ENCODE measurements around the gene INTS3. TPM values are rescaled to one million over a fixed set of nuclear protein-coding genes. Genes with fewer than 3 reads are reported as not detected.
A peak's percentile ranks its signal among the peaks of the same experiment; 100 is the strongest.
"Not testable (repeated sequence)": the region's sequence is repeated elsewhere in the genome, so short reads cannot be mapped to it uniquely, and the experiment has no call there.

Gene INTS3
- total RNA-seq, 1 donor from 2014 or later, result 34.3 TPM

DNA sequence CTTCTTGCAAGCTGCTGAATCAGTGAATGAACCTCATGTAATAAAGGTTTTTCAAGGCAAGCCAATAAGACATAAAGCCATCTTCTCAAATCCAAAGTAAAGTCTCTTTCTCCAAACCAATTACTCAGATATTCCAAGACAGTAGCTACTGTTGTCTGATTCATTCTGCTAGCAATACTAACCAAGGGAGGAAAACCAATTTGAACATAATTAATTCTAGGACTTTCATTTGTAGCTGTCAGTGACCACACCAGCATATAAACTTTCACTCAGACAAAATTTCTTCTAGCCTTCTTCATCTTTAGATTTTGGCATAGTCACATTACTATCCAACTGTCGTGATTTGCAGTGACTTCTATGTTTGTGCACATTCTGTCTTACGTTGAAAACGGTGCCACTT is 10.5 kb upstream of the INTS3 start:
- Histone ChIP-seq H3K36me3 (no peaks in the 10 kb centered on the region), H3K4me3 (no peak overlapping the region), H3K27ac (replicated peaks) (no peak overlapping the region), H3K27me3 (ENCODE audit: low read depth) (no peaks in the 10 kb centered on the region), H3K4me1 (no peaks in the 10 kb centered on the region), H3K9me3 (replicated peaks) (no peaks in the 10 kb centered on the region)
- no peak for DNase-seq
- TF ChIP-seq, protein P1, sequence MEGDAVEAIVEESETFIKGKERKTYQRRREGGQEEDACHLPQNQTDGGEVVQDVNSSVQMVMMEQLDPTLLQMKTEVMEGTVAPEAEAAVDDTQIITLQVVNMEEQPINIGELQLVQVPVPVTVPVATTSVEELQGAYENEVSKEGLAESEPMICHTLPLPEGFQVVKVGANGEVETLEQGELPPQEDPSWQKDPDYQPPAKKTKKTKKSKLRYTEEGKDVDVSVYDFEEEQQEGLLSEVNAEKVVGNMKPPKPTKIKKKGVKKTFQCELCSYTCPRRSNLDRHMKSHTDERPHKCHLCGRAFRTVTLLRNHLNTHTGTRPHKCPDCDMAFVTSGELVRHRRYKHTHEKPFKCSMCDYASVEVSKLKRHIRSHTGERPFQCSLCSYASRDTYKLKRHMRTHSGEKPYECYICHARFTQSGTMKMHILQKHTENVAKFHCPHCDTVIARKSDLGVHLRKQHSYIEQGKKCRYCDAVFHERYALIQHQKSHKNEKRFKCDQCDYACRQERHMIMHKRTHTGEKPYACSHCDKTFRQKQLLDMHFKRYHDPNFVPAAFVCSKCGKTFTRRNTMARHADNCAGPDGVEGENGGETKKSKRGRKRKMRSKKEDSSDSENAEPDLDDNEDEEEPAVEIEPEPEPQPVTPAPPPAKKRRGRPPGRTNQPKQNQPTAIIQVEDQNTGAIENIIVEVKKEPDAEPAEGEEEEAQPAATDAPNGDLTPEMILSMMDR (IDR thresholded peaks at IDR 0.05; ENCODE audit: borderline replicate concordance), result no peak
- intact Hi-C loops (cut with micrococcal nuclease), result no loop called here

DNA sequence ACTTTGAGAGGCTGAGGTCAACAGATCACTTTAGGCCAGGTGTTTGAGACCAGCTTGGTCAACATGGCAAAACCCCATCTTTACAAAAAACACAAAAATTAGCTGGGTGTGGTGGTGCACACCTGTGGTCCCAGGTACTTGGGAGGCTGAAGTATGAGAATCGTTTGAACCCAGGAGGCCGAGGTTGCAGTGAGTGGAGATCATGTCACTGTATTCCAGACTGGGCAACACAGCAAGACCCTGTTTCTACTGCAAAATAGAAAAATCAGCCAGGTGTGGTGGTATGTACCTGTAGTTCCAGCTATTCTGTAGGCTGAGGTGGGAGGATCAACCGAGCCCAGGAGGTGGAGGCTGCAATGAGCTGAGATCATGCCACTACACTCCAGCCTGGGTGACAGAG is 4.2 kb upstream of the INTS3 start:
- no peak overlapping the region for H3K4me3 ChIP-seq
- TF ChIP-seq, protein P1 (IDR thresholded peaks at IDR 0.05; ENCODE audit: borderline replicate concordance), result no peak
- no peaks in the 10 kb centered on the region for H3K27me3 ChIP-seq (ENCODE audit: low read depth)
- DNase-seq, result no peak
- H3K4me1 ChIP-seq, result peaks cover 11% of the 10 kb centered on the region
- H3K27ac ChIP-seq (replicated peaks), result no peak overlapping the region
- intact Hi-C loops (cut with micrococcal nuclease), result no loop called here
- H3K9me3 ChIP-seq (replicated peaks), result no peaks in the 10 kb centered on the region
- no peaks in the 10 kb centered on the region for H3K36me3 ChIP-seq

DNA sequence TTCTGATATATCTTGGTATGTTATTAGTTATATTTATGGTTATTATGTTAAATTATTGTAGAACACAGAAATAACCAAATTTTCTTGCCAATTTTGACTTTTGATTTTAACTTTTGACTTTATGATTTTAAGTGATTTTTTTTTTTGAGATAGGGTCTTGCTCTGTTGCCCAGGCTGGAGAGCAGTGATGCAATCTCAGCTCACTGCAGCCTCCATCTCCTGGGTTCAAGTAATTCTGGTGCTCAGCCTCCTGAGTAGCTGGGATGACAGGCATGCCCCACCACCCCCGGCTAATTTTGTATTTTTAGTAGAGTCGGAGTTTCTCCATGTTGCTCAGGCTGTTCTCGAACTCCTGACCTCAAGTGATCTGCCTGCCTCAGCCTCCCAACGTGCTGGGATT is 3.2 kb upstream of the INTS3 start:
- H3K27ac ChIP-seq (replicated peaks); DNase-seq; intact Hi-C loops (cut with micrococcal nuclease); H3K9me3 ChIP-seq (replicated peaks); H3K36me3 ChIP-seq; H3K4me3 ChIP-seq; H3K27me3 ChIP-seq (ENCODE audit: low read depth): not testable (repeated sequence)
- peaks cover 20% of the 10 kb centered on the region for H3K4me1 ChIP-seq

DNA sequence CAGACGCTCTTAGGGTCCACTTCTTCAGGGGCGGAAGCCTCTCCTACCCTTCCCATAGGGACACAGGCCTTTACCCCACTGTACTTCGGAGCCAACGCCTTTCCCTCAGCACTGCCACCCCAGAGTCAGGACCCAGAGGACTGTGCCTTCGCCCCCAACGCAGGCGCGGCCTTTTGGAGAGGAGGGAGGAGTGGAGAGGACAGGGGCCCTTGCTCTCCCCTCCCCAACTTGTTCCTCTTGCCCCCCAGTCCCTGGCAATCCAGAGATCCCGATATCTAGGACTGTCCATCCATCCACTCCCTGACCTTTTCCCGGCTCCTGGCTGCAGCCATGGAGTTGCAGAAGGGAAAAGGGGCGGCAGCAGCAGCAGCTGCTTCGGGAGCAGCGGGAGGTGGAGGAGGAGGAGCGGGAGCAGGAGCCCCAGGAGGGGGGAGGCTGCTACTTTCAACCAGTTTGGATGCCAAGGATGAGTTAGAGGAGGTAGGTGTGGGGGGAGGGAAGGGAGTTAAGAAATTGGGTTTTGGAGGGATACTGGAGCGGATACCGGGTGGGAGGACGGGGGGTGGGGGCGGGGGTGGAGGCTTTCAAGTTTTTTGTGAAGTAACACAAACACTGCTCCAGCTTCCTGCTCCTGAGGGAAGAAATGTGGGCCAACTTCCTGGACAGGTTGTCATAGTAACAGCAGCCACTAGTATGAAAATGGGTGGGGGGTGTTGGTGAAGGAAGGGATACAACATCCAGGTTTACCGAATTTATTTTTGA is 636 bp downstream of the INTS3 start:
- peak overlapping the region; percentile 98 for H3K4me3 ChIP-seq
- no peaks in the 10 kb centered on the region for H3K27me3 ChIP-seq (ENCODE audit: low read depth)
- TF ChIP-seq, protein P1 (IDR thresholded peaks at IDR 0.05; ENCODE audit: borderline replicate concordance), result no peak
- H3K27ac ChIP-seq (replicated peaks), result peak overlapping the region; percentile 100
- H3K4me1 ChIP-seq, result peaks cover 41% of the 10 kb centered on the region
- intact Hi-C loops (cut with micrococcal nuclease), result no loop called here
- no peaks in the 10 kb centered on the region for H3K9me3 ChIP-seq (replicated peaks)
- peak; percentile 37 for DNase-seq
- no peaks in the 10 kb centered on the region for H3K36me3 ChIP-seq

DNA sequence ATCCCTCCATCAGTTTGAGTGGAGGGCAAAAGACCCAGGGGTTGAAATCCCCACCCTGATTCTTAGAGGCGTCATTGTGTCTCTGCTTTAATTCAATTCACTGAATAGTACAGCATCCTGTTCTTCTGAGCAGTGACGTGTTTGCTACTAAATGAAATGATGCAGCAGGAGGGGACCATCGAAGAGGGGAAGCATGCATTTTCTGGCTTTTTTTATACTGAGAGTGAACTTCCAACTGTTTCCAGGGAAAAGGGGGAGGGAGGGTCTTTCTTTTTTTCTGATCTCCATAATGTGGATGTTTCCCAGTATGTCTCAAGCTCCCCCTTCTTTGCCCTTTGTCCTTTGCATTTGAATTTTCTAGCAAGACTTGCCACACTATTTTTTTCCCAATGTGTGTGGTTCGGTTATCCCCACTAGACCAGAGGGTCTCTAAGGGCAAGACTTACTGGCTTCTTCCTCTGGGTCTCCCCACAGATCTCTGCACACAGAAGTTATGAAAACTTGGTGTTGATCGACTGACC is 2.7 kb downstream of the INTS3 start:
- Histone ChIP-seq H3K4me1 (peaks cover 62% of the 10 kb centered on the region), H3K27ac (replicated peaks) (peak overlapping the region; percentile 100), H3K36me3 (no peaks in the 10 kb centered on the region), H3K27me3 (ENCODE audit: low read depth) (no peaks in the 10 kb centered on the region), H3K4me3 (peak overlapping the region; percentile 6), H3K9me3 (replicated peaks) (no peaks in the 10 kb centered on the region)
- TF ChIP-seq, protein P1 (IDR thresholded peaks at IDR 0.05; ENCODE audit: borderline replicate concordance), result no peak
- intact Hi-C loops (cut with micrococcal nuclease), result no loop called here
- DNase-seq, result no peak

DNA sequence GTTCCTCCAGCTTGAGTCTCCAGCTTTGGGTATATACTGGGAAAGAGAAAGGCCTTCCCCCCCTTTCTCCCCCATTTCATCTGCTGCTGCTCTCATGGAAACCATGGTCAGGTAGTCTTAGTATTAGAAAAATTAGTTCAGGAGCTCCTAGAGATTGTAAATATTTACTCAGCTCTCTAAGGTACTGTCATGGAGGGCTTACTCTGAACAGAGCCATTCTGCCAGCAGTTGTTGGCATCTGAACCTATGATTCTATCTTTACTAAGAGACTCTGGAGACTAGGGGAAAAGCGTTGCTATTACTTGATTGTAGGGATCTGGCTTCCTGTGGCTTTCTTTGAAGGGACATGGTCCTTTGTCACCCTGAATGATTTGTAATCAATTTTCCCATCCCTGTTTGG is 6.1 kb downstream of the INTS3 start:
- Histone ChIP-seq H3K4me3 (no peak overlapping the region), H3K36me3 (no peaks in the 10 kb centered on the region), H3K9me3 (replicated peaks) (no peaks in the 10 kb centered on the region), H3K27me3 (ENCODE audit: low read depth) (no peaks in the 10 kb centered on the region), H3K27ac (replicated peaks) (peak overlapping the region; percentile 40), H3K4me1 (peaks cover 50% of the 10 kb centered on the region)
- no peak for DNase-seq
- intact Hi-C loops (cut with micrococcal nuclease), result no loop called here
- TF ChIP-seq, protein P1 (IDR thresholded peaks at IDR 0.05; ENCODE audit: borderline replicate concordance), result no peak
